ENCODE data around the gene ARMC9.
"Not testable (repeated sequence)": the region's sequence is repeated elsewhere in the genome, so short reads cannot be mapped to it uniquely, and the experiment has no call there.

The ARMC9 gene

DNA sequence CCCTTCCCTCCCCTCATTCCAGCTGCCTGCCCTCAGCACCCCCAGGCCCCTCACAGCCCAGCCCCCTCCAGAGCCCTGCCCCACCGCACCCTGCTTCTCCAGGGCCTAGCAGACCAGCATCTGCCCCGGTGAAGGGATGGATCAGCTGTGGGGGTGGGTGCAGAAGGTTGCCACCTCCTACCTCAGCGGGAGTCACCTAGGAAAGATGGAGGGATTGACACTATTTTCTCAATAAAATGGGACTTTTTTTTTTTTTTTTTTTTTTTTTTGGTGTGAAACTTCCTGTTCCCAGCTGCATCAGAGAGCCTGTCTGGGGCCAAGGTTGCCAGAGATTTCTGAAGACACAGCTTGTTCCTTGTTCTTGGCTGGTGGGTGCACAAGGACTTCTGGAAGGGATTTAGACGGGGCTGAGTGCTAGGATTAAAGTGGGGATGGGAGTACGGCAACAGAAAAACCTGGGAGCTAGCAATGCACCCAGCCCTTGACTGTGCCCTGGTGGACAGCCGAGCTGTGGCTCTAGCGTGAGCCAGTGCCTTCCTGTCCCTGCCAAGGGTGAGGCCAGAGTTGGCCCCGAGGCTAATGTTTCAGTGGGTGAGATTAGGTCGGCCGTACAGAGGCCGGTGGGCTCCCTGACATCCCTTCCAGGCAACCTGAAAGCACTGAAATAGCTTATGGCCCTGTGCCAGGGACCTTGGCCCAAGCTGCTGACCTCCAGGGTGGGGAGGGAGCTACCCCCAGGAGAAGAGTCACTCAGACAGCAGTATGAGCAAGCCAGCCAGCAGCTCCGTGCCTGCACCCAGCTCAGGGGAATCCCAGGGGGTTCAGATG lies 201.6 kb downstream of the ARMC9 start:
- no peak for DNase-seq

DNA sequence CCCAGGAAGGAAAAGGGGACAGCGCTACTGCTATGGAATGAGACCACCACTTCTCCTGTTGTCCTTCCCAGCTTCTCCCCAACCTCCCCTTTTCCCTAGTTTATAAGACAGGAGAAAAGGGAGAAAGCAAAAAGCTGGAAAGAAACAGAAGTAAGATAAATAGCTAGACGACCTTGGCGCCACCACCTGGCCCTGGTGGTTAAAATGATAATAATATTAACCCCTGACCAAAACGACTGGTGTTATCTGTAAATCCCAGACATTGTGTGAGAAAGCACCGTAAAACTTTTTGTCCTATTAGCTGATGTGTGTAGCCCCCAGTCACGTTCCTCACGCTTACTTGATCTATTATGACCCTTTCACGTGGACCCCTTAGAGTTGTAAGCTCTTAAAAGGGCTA lies 202.2 kb downstream of the ARMC9 start:
- not testable (repeated sequence) for DNase-seq

DNA sequence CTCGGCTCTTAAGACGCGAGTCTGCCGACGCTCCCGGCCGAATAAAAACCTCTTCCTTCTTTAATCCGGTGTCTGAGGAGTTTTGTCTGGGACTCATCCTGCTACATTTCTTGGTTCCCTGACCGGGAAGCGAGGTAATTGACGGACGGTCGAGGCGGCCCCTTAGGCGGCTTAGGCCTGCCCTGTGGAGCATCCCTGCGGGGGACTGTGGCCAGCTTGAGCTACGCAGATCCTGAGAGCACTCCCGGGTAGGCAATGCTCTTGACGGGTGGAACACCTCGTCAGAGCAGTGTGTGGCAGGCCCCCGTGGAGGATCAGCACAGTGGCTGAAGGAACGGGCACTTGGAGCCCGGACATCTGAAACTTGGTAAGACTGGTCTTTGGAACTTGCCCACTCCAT lies 202.7 kb downstream of the ARMC9 start:
- DNase-seq = not testable (repeated sequence)

DNA sequence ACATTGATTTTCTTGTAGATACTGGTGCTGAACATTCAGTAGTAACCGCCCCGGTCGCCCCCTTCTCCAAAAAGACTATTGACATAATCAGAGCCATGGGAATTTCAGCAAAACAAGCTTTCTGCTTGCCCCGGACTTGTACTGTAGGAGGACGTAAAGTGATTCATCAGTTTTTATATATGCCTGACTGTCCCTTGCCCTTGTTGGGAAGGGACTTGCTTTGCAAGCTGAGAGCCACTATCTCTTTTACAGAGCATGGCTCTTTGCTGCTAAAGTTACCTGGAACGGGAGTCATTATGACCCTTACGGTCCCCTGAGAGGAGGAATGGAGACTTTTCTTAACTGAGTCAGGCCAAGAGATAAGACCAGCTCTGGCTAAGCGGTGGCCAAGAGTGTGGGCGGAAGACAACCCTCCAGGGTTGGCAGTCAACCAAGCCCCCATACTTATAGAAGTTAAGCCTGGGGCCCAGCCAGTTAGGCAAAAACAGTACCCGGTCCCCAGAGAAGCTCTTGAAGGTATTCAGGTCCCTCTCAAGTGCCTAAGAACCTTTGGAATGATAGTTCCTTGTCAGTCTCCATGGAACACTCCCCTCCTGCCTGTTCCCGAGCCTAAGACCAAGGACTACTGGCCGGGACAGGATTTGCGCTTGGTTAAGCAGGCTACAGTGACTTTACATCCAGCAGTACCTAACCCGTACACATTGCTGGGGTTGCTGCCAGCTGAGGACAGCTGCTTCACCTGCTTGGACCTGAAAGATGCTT lies 205.2 kb downstream of the ARMC9 start:
- DNase-seq = not testable (repeated sequence)

DNA sequence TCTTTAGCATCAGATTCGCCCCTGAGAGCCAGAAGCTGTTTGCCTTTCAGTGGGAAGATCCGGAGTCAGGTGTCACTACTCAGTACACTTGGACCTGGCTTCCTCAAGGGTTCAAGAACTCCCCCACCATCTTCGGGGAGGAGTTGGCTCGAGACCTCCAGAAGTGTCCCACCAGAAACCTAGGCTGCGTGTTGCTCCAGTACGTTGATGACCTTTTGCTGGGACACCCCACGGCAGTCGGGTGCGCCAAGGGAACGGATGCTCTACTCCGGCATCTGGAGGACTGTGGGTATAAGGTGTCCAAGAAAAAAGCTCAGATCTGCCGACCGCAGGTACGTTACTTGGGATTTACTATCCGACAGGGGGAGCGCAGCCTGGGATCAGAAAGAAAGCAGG lies 205.8 kb downstream of the ARMC9 start:
- DNase-seq = not testable (repeated sequence)

DNA sequence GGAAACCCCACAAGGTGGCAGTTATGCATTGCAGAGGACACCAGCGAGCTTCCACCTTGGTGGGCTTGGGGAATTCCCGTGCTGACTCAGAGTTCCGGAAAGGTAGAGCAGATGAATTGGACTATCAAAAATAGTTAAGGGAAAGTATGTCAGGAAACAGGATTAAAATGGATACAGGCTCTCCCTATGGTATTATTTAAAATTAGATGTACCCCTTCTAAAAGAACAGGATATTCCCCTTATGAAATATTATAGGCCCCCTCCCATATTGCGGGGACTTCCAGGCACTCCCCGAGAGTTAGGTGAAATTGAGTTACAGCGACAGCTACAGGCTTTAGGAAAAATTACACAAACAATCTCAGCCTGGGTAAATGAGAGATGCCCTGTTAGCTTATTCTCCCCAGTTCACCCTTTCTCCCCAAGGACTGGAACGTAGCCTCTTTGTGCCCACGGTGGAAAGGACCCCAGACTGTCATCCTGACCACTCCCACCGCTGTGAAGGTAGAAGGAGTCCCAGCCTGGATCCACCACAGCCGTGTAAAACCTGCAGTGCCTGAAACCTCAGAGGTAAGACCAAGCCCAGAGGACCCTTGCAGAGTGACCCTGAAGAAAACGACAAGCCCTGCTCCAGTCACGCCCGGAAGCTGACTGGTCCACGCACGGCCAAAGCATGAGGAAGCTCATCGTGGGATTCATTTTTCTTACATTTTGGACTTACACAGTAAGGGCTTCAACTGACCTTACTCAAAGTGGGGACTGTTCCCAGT lies 207.4 kb downstream of the ARMC9 start:
- not testable (repeated sequence) for DNase-seq

DNA sequence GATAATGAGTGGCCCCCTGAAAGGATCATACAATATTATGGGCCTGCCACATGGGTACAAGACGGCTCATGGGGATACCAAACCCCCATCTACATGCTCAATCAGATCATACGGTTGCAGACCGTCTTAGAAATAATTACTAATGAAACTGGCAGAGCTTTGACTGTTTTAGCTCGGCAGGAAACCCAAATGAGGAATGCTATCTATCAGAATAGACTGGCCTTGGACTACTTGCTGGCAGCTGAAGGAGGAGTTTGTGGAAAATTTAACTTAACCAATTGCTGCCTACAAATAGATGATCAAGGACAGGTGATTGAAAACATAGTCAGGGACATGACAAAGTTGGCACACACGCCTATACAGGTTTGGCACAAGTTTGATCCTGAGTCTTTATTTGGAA lies 209.3 kb downstream of the ARMC9 start:
- not testable (repeated sequence) for DNase-seq

DNA sequence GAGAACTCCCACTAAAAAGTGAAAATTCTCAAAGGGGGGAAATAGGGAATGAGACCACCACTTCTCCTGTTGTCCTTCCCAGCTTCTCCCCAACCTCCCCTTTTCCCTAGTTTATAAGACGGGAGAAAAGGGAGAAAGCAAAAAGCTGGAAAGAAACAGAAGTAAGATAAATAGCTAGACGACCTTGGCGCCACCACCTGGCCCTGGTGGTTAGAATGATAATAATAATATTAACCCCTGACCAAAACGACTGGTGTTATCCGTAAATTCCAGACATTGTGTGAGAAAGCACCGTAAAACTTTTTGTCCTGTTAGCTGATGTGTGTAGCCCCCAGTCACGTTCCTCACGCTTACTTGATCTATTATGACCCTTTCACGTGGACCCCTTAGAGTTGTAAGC lies 209.9 kb downstream of the ARMC9 start:
- DNase-seq = not testable (repeated sequence)

DNA sequence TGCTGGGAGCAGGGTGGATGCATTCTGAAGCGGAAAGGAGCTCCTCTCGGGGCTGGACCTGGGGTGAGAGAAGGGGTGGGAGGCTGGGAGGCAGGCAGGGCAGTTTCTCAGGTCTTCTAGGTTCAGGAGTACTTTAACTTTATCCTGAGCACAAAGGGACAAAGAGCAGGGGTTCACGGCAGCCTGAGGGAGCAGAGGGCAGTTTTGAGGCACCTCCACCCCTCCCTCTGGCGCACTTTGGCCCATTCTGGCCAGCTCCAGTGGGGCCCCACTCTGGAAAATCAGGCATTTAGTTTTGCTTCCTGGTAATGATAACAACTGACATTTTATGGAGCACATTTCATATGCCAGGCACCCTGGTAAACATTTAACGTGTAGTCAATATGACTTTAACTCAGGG lies 211.3 kb downstream of the ARMC9 start:
- no peak for DNase-seq

DNA sequence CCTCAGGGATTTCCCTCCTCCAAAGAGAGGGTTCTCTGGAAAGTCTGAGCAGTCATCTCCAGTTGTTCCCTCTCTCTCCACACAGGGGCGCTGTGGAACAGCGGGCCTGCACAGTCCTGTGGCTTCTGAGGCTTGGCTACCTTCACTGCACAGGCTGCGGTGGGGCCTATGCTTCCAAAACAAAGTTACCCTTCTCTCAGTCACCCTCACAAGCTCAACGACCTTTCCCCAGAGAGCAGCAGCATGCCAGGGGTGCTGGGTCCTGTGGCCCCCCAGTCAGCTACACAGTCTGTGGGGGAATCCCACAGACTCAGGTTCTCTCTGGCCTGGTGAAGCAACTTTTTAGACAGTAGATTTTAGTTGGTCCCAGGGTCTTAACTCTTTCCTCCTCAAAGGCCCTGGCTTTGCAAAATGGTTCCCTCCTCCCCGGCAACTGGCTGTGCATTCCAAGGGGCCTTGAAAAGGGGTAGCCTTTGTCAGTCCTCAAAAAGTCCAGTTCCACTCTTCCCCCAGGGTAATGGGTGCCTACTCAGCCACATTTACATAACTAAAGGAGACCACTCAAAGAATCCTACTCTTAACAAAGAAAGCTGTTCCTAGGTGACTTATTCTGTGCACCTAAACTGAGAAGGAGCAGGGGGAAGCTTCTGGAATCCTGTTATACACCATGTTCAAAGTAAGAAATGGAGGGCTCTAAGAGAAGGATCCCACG lies 212.0 kb downstream of the ARMC9 start:
- DNase-seq = no peak

DNA sequence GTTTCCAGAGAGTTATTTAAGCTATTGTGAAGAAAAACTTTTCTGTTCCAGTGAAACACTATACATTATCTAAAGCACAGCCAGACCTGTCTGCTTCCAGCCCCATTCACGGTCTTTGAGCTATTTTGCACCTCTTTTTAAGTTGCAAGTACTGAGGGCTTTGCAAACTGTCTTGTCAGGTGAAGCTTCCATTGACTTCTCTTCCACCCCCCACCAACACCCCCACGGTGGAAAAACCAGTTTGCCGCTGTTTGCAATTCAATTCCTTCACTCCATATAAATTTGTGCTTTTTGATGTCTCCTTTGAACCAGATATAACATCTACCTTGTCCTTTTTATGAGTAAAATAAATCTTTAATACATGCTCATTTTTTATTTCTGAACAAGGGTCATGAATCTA lies 212.8 kb downstream of the ARMC9 start:
- DNase-seq = no peak

DNA sequence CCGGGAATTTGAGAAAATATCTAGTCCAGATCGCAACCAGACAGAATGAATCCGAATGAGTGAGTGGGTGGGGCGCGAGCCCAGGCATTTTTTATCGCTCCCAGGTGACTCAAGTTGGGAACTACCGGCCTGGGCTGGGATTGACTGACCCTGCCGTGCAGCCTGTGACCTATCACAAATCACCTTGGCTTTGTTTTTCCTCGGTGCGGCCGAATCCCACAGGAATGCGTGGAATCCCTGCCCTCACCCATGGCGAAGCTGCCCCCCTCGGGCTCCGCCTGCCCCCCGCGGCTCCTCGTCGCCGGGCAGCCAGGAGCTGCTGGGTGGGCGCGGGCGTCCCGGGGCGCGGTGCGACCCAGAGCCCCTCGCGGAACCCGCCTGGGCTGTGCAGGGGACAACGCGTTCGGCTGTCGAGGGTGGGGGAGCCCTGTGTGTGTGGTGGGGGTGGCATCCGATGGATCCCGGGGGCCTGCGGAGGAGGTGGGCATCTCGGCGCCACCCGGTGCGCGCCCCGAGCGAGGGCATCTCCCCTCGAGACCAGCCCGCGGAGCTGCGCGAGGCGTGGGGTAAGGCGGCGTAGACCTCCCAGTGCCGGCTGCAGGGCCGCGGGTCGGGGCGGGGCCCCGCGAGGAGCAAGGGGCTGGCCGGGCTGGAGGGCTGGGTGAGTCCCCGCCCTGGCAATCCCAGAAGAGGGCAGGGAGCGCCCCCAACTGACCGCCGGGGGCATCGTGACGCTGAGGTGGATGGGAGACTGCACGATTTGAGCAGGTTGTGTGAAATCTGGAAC lies 213.6 kb downstream of the ARMC9 start:
- peak; percentile 70 for DNase-seq

DNA sequence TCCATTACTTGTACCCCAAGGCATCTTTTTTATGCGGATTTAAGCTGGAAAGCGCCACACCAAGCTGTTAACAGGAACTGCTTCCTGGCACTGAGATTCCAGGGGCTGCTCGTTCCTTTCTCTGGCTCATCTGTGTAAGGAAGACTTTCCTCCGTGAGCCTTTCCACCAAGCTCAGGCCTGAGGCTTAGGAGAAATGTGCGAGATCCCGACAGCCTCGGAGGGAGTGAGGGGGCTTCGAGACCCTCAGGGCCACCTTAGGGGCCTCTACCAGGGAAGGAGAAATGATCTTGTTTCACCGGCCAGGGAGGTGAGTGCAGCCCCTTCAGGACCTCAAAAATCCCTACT lies 214.2 kb downstream of the ARMC9 start:
- no peak for DNase-seq

DNA sequence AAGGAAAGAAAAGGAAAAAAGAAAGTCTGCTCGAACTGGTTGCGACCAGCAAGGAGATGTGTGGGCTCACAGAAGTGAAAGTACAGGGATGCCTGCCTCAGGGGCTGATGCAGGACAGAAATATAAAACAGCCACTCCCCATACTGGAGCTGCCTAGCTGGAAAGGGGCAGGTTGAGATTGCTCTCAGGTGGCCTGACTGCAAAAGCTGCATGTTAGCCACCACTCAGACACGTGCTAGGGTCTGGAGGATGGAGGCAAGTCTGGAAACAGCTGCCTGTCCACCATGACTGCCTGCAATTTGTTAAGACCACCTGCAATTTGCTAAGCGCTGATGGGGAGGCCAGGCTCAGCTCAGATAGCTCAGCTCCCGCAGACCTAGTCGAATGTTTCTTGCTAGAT lies 215.0 kb downstream of the ARMC9 start:
- DNase-seq = no peak

DNA sequence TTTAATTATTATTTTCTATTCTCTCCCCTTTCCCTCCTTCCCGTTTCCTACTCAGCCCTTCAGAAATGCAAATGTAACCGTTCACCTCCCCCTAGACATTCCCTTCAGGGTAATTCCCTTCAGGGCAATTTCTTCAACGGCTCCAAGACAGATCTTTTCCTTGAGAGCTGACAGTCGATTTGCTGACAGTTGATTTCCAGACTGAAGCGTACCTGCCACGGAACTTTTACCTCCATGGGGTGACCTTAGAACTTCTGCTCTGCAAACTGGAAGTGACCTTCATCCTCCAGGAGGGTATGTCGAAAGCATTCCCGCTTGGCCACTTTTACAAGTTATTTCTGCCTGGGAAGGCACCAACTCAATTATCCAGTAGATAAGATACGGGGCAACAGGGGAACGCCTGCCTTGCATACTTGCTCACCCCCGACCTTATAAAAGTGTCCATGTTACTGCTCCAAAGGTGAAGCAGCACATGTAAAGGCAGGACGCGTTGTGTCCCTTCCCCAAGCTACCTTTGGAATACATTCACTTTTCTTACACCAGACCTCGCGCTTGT lies 215.6 kb downstream of the ARMC9 start:
- DNase-seq = no peak

DNA sequence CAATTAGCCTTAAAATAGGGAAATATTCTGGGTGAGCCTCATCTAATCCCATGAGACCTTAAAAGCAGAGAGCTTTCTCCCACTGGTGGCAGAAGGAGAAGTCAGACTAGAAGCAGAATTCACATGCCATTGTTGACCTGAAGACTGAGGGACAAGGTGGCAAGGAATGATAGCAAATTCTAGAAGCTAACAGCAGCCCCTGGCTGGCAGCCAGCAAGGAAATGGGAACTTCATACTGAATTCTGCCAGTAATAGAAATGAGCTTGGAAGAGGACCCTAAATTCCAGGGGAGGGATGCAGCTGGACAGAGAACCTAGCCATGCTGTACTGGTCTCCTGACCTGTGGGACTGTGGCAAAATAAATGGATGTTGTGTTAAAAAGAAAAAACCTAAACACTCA lies 216.6 kb downstream of the ARMC9 start:
- no peak for DNase-seq

DNA sequence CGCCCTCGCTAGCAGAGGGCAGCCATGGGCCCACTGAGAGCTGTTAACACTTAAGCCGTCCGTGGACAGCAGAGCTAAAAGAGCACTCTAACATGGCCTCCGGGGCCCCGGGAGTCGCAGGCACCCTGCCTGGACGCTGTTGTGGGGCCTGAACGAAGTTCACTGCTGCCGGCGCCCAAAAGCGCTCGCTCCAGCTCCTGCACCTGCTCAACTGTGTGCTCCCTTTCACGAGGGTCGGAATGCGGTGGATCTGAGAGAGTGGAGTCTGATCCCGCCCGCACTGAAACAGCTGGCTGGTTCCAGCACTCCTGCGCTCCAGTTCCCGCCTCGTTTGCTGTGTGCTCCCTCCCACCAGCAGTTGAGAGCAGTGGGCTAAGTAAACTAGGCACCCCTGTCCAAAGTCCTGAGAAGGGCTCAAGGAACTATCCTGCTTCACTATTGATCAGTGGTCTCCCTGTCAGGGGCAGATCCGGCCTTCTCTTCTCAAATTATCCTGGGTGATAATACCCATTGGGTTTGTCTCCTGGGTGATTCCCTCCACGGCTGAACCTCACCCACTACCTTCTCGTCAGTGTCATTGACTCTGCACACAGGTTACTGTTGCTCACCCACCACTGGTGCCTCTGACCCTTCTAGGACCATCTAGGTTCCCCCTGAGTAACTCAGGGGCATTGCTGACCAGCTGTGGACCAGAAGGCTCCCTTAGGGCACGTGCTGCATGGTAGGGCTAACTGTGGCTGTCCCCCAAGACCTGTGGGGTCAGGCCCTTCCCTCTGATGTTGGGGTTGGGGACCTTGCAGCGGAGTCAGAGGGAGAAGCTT lies 220.6 kb downstream of the ARMC9 start:
- DNase-seq = no peak

DNA sequence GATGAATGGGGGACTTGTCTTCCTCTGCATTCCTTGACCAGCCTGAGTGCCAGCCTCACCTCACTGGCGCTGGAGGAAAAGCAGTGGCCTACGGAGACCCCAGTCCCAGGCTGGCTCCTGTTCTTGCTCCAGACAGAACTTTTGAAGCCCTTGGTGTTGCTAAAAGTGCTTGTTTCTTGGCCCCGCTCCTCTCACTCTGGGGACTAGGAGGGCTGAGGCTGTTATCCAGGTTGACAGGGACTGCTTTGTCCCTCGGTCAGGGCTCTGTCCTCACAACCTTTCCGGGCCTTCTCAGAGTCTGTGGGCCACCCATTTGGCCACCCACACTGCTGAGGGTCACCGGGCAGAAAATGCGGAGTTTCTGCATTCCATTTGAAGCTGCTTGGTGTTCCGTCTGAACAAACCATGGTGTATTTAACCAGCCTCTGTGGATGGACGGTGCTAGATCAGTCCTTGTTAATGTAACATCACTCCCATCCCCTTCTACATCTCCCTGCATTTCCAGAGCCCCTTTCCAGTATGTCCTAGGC lies 222.7 kb downstream of the ARMC9 start:
- no peak for DNase-seq

DNA sequence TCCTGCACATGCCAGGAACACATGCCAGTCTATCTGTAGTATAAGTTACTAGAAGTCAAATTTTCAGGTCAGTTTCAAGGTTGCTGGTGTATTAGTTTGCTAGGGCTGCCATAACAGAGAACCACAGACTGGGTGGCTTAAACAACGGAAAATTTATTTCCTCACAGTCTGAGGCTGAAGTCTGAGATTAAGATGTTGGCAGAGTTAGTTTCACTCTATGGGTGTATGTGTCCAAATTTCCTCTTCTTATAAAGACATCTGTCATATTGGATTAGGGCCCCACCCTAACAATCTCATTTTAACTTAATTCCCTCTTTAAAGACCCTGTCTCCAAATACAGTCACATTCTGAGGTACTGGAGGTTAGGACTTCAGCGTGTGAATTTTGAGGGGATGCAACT lies 223.6 kb downstream of the ARMC9 start:
- no peak for DNase-seq

DNA sequence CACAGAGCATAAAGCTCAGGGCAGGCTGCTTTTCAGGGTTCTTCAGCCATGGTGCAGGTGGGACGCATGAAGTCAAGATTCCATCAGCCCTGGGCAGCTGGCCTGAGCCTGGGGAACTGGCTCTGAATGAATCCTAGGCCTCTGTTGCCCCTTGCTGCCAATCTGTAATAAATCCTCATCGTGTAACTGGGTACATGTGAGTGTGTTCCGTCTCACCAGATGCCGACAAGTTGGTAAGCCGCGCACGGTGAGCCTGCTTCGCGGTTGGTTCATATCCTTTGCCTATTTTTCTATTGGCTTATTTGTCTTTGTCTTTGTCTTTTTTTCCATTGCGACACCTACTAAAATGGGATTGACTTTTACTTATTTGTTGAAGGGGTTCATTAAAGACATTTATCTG lies 224.7 kb downstream of the ARMC9 start:
- no peak for DNase-seq
